Neural cell (in vitro differentiated cells): ENCODE measurements around the gene LHPP.
"Not testable (repeated sequence)": the region's sequence is repeated elsewhere in the genome, so short reads cannot be mapped to it uniquely, and the experiment has no call there.

Experiments
- EZH2 ChIP-seq: fragments of 200-600, 300-800 bp; shearing (Covaris generic), sonication (generic); IDR thresholded peaks from 2 replicates; pipeline ENCODE4 v1.6.1; 2014; ENCODE audit warnings: antibody characterized with exemption, low read length, borderline replicate concordance, mild to moderate bottlenecking; ENCODE audit not compliant: insufficient read depth, poor library complexity, severe bottlenecking
- SMC3 ChIP-seq: fragments of 450-650 bp; conservative IDR thresholded peaks from 2 replicates; pipeline ENCODE4 v1.6.1; 2014; ENCODE audit warnings: antibody characterized with exemption, mild to moderate bottlenecking, moderate library complexity; ENCODE audit not compliant: poor library complexity
- TAF1 ChIP-seq: IDR thresholded peaks from 2 replicates; pipeline ENCODE4 v1.6.1; 2012; ENCODE audit warnings: low read depth
- TF ChIP-seq, protein P1 (sequence below): fragments of 450-650 bp; IDR thresholded peaks from 2 replicates; pipeline ENCODE4 v1.5.1; 2014; ENCODE audit warnings: antibody characterized with exemption, mild to moderate bottlenecking, moderate library complexity; ENCODE audit not compliant: poor library complexity, severe bottlenecking

DNA sequence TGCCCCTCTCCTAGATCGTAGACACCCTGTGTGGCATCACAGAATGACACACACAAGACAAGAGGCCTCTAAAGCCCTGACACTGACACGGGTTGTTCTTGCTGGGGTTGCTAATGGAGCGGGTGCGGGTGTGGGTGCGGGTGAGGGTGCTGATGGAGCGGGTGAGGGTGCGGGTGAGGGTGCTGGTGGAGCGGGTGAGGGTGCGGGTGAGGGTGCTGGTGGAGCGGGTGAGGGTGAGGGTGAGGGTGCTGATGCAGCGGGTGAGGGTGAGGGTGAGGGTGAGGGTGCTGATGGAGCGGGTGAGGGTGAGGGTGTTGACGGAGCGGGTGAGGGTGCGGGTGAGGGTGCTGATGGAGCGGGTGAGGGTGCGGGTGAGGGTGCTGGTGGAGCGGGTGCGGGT is 148.6 kb downstream of the LHPP start:
- not testable (repeated sequence) for TF ChIP-seq SMC3, EZH2, TAF1
- TF ChIP-seq, protein P1, sequence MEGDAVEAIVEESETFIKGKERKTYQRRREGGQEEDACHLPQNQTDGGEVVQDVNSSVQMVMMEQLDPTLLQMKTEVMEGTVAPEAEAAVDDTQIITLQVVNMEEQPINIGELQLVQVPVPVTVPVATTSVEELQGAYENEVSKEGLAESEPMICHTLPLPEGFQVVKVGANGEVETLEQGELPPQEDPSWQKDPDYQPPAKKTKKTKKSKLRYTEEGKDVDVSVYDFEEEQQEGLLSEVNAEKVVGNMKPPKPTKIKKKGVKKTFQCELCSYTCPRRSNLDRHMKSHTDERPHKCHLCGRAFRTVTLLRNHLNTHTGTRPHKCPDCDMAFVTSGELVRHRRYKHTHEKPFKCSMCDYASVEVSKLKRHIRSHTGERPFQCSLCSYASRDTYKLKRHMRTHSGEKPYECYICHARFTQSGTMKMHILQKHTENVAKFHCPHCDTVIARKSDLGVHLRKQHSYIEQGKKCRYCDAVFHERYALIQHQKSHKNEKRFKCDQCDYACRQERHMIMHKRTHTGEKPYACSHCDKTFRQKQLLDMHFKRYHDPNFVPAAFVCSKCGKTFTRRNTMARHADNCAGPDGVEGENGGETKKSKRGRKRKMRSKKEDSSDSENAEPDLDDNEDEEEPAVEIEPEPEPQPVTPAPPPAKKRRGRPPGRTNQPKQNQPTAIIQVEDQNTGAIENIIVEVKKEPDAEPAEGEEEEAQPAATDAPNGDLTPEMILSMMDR: not testable (repeated sequence)
